ENCODE measurements around the gene TTLL12.

TTLL12 gene

DNA sequence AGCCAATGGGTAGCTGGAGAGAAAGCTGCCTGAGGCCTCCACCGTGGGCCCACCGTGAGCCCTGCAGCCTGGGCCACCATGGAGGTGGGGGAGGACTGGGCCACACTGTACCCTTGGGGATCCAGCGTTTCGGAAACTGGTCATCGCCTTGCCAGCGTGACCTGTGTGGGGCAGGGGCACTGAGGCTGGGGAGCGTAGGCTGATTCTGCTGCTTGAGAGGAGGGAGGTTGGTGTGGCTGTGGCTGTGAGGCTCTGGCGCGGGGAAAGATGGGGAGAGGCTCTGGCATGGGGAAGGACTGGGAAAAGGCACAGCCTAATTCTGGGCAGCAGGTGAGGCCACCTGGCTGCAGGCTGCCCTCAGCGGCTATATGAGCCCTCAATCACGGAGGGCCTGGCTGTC lies 12.6 kb upstream of the TTLL12 start:
- no peak for DNase-seq (ENCODE audit: low spot score)

DNA sequence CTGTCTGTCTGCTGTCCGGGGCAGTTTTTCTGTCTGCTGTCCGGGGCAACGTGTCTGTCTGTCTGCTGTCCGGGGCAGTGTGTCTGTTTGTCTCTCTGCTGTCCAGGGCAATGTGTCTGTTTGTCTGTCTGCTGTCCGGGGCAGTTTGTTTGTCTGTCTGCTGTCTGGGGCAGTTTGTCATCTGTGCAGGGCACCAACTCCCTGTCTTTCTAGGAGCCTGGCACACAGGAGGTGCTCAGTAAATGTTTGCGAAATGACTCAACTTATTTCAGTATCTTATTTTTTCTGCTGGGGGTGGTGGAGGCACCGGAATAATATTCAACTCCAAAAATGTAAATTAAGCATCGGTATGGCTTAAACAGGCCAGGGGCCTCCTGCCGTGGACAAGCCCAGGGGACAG lies 12.0 kb upstream of the TTLL12 start:
- no peak for DNase-seq (ENCODE audit: low spot score)

DNA sequence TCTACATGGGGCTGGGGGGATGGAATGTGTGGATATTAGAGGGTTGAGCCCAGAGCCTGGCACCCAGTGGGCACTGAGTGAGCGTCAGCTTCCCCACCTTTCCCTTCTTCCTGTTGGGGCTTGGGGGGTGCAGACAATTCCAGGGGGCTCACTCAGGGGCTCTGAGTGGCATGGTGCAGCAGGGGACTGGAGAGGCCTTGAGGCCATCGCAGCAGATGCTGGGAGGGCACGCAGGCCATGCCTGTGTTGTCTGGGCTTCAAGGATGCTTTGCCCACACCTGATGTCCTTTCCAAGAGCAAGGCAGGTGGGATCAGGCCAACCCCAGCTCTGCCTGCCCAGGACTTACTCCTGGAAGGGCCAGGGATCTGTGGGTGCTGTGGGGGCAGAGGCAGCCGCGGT lies 11.2 kb upstream of the TTLL12 start:
- DNase-seq (ENCODE audit: low spot score): no peak

DNA sequence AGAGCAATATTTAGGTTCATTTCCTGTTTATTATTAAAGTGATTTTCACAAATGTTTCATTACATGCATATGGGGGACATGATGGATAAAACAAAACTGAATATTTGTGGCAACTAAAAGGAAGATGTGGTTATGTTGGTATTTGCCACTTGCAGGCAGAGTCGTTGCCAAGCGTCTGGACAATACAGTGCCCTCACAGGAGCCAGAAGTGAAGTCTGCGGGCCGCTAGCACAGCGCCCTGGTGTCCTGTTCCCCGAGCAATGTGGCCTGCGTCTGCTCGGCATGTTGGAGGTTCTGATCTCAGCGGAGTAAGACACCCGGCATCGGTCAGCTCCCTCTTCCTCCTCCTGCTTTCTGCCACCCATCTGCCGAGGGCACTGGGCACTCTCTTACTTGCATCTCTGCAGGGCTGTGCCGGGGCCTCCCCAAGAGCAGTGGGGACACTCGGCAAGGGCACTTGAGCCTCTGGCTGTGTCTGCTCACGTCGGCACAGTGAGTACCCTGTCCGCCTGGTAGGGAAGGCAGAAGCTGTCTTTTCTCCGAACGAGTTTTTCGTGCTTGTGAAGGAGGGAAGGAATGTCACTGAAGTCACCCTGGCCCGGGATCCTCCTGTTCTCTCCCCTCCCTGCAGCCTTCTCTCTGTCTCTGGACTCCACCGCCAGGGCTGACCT lies 10.5 kb upstream of the TTLL12 start:
- no peak for DNase-seq (ENCODE audit: low spot score)

DNA sequence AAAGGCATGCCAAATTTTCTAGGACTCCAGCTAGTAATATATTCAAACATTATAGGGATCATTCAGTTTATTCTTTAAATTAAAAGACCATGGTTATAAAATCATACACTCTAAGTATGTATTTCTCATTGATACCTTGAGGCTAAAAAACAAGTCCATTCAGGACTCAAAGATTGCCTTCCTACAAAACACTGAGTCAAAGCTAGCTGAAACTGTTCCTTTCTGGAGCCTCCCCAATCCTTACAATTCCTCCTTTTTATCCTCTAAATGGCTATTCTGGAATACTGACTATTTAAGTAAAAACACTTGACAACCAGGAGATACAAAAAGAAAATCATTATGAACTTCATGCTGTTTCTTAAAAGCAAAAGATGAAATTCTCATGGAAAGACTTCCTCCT lies 4.9 kb upstream of the TTLL12 start:
- no peak for DNase-seq (ENCODE audit: low spot score)

DNA sequence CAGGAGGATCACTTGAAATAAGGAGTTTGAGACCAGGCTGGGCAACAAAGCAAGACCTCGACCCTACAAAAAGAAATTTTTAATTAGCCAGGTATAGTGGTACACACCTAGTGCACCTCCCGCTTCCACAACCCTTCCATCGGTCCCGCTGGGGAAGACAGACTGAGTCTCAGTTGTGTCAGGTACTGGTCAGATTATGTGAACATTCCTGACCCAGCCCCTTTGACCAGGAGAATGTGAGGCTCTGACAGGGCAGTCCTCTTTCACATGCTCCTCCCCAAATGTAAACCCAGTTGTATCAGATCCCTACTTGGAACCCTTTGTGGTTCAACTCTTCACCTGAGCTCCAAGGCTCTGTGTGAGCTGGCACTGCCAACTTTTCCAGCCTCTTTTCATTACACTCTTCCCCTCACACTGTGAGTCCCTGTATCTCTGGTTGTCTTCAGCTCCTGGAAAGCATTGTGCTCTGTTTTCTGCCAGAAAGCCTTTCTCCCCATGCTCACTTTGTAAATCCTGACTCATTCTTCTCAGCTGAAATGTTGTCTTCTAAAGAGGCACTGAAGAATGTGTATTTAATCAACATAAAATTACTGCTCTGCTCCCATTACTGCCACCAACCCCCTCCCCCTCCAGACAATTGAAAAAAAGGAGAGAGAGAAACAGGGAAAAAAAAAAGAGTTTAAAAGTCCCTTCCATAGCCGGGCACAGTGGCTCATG lies 2.1 kb upstream of the TTLL12 start:
- no peak for DNase-seq (ENCODE audit: low spot score)

DNA sequence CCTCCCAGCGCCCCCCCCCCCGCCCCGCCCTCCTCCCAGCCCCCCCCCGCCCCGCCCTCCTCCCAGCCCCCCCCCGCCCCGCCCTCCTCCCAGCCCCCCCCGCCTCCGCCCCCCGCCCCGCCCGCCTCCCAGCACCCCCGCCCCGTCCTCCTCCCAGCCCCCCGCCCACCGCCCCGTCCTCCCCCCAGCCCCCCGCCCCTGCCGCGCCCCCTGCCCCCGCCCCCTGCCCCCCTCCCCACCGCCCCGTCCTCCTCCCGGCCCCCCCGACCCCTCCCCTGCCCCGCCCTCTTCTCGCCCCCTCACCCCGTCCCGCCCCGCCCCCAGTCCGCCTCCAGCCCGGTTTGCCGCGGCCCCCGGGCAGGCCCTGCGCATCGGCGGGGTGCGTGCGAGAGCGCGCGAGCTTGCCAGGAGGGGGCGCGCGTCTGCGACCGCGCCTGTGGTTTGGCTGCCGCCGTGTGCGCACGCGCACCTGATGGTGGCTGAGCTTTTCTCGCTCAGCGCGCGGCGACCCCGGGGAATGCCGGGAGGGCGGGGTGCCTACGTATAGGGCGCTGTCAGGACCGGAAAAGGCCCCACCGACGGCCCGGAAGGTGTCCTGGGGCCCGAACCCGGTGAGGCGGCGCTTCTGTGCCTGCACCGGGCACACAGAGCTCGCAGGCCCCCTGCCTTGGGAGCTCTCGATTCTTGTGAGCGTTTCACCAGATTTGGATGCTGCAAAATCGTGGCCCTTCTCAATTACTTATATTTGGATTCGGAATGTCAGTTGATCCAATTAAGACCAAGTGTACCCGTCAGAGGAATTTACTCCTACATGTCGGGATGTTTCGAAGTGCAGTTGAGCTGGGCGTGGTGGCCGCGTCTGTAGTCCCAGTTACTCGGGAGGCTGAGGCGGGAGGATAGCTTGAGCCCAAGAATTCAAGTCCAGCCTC lies 501 bp upstream of the TTLL12 start:
- DNase-seq (ENCODE audit: low spot score): peak; percentile 94

DNA sequence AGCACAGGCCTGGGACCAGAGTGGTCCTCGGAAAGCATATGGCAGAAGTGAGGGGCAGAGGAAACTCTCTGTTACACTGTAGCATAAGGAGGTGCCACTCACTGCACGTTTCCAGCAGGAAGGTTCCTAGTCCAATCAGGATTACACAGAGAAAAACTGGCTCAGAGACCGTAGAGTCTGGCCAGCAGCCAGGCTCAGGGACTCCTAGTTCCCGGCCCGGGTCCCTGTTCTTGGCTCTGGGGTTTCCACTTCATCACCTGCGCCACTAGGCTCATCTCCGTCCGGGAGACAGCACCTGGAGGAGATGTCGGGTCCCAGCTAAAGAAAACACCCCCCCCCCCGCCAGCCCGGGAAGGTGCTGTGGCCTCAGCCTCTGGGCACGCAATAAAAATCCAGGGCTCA lies 1.1 kb downstream of the TTLL12 start:
- peak; percentile 21 for DNase-seq (ENCODE audit: low spot score)

DNA sequence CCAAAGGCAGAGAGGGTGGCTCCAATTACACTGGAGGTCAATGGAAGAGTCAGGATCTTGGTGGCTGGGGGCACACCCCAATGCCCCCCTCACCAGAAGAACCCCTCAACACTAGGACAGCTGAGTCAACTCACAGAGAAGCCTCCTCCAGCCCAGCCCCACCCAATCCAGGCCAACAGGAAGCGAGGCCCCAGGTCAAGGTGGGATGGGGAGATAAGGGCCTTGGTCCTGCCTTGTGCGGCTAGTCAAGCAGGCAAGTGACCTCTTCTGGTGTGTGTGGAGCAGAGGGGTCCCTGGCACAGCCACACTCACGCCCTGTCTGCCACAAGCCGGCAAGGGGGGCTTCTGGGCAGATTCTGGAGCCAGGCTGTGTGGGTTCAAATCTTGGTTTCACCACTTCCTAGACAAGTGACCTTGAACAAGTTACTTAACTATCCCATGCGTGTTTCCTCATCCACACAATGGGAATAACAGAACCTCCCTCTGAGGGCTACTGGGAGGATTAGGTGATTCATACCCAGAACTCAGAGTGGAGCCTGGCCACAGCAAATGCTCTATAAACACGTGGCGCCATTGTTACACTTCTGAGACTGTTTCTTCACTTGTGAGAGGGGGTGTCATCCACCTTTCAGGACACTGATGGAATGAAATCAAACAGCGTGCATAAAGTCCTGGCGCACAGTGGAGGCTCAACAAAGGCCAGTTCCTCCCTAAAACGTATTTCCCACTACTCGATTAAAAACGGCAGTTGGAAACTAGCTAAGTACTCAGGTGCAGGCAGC lies 3.2 kb downstream of the TTLL12 start:
- DNase-seq (ENCODE audit: low spot score): no peak

DNA sequence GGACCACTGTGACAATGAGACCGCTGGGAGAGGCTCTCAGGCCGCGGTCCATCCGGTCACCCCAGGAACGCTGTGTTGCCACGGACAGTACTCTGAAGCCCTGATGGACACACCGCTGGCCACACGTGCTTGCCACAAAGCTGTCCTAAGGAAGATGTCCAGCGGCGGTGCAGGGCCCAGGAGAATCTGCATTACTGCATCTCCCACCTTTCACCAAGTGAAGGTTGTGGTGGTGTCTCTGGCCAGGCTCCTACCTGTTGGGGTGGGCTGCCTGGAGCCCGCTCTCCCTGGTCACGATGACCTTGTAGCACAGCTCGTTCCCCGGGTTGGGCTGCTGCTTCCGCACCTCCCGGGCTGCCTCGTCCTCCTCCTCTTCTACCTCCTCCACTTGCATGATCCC lies 4.2 kb downstream of the TTLL12 start:
- DNase-seq (ENCODE audit: low spot score): no peak

DNA sequence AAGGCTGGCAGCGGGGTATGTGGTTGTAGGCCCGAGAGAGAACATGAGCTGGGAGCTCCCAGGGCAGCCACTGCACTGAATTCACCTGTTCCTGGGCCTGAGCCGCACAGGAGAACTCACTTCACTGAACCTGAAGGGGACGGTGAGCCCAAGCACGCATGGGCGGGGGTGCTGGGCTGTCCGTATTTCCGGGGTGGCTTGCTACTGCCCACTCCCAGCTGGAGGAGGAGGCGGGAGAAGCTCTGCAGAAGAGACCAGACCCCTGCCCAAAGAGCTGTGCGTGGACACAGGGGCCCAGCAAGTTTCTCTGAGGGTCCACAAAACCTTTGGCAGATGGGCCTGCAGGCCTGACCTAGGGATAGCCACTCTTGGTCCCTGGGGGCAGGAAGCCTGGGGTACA lies 4.8 kb downstream of the TTLL12 start:
- DNase-seq (ENCODE audit: low spot score): no peak

DNA sequence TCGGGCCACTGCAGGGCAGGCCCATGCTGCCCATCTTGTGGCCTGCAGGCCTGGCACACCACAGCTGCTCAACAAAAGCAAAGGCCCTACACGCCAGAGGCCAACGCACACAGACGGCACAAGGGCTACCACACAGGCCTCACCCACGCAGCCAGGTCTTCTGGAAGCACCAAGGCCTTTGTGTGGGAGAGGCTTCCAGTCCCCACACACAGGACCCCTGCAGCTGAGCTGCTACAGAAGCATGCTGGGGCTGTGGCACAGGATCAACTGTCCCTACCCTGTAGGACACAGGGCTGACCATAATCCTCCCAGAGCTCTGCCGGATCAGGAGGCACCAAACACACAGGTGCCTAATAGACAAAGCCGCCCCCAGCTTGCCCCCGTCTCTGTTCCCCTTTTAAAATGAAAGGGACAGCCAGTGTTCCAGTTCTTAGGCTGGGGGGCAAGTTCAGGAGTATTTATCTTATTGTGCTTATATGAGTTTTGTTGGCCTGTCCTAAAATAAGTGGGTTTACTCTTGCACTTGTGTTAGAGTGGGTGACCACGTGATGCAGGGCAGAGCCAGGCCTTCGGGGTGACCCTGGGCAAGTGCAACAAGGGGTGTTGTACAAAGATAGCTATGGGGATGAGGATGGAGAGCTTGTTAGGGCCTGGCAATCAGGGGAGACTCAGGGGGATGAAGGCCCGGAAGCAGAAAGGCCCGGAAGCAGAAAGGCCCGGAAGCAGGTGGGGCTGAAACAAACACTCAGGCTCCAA lies 5.4 kb downstream of the TTLL12 start:
- DNase-seq (ENCODE audit: low spot score): no peak

DNA sequence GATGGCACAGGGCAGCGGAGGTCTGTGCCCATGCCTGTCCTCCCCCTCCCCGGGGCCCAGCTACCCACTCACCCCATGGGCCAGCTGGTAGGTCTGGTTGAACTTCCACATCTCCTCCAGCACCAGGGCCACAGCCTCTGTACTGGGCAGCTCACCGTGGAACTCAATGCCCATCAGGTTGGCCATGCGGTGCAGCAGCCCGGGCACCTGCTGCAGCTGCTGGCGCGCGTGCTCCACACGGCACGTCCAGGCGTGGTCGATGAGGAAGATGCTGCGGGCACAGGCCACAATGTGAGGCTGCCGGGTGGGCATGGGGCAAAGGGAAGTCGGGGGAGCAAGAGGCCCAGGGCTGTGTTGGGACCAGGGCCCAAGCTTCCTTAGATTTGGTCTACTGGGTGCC lies 6.3 kb downstream of the TTLL12 start:
- no peak for DNase-seq (ENCODE audit: low spot score)

DNA sequence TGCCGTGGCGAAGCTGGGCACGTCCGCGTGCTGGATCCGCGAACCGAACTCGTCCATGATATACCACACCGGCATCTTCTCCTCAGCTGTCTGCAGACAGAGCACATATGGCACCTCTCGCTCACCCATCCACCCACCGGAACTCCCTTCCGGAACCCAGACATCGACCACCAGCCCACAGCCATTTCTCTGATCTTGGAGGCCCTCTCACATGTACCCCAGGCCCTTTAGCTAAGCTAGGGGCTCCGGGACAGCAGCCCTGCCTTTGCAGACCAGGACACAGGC lies 7.1 kb downstream of the TTLL12 start:
- DNase-seq (ENCODE audit: low spot score): no peak

DNA sequence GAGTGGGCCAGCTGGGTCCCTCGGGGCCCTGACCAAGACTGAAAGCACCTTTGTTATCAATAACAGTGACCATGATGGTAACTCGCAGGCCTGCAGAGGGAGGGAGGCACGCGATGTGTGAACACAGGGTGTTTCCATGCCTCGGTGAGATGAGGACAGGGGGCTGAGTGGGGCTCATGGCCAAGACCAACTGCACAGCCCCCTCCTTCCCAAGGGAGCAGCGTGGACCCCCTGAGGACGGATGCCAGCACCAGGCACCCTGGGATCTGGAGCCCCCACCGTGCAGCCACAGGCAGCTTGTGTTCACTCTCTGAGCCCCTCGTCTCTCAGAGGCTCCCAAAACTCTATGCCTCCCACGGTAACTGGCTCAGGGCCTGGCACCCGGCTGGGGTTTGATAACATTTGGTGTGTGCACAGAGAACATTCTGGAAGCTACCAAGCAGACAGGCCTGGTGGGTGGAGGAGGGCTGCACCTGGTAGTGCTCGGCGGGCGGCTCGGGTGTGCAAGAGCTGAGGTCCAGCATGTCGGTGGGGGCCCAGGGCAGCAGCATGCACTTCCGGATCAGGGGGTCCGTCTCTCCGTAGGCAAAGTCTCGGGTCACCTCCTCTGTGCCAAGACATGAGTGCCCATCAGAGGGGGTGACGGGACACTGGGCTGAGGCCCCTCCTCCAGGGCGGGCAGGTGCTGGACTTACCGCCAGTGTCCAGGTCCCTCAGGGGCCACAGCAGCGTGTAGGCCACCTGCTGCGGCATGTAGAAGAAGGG lies 7.6 kb downstream of the TTLL12 start:
- no peak for DNase-seq (ENCODE audit: low spot score)

DNA sequence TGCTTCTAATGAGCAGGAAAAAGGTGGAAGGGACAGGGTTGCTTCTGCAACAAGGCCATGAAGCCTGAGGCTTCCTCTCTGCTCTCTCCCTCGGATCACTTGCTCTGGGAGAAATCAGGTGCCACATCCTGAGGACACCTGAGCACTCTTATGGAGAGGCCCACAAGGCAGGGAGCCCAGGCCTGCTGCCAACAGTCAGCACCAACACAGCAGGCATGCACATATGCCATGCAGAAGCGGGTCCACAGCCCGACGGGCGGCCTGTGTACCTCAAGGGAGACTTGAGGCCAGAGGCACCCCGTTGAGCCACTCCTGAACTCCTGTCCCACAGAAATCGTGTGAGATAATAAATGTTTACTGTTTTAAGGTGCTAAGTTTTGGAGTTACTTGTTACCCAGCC lies 9.5 kb downstream of the TTLL12 start:
- DNase-seq (ENCODE audit: low spot score): no peak

DNA sequence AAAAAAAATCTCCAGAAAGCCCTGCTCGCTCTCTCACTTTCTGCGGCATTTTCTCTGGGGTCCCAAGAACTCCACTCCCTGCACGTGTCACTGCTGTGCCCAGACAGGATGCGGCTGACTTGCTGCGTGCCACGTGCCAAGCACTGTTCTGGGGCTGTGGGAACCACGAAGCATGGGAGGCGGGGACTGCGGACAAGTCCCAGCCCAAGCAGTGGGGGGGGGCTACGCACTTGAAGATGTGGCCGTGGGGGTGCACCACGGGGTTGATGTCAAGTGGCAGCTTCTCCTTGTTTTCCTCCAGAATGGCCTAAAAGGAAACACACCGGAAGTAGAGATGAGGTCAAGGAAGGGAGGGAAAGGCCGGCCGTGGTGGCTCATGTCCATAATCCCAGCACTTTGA lies 10.8 kb downstream of the TTLL12 start:
- DNase-seq (ENCODE audit: low spot score): no peak

DNA sequence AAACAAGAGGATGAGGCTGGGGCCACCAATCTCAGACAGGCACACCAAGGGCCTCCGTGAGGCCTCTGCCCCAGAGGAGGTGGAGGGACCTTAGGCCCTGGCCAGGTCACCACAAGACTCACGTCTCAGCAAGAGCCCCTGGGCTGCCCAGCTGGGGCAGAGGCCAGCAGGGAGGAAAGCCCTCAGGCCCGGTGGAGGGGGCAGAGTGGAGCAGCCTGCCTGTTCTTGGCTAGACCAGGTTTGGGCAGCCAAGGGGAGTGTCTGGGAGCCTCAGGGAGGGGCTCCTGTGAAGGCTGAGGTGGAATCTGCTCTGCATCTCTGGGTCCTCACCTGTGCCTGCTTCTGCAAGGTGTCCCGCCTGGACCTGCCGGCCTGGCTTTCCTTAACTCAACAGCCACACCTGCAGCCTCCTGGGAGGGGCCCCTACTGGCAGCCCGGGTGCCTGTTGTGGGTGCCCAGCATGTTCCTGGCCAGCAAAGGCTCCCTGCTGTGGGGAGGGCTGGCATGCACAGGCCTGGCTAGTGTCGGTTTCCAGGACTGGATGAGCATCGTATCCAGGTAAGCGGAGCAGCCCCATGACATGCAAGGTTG lies 11.9 kb downstream of the TTLL12 start:
- DNase-seq (ENCODE audit: low spot score): no peak

DNA sequence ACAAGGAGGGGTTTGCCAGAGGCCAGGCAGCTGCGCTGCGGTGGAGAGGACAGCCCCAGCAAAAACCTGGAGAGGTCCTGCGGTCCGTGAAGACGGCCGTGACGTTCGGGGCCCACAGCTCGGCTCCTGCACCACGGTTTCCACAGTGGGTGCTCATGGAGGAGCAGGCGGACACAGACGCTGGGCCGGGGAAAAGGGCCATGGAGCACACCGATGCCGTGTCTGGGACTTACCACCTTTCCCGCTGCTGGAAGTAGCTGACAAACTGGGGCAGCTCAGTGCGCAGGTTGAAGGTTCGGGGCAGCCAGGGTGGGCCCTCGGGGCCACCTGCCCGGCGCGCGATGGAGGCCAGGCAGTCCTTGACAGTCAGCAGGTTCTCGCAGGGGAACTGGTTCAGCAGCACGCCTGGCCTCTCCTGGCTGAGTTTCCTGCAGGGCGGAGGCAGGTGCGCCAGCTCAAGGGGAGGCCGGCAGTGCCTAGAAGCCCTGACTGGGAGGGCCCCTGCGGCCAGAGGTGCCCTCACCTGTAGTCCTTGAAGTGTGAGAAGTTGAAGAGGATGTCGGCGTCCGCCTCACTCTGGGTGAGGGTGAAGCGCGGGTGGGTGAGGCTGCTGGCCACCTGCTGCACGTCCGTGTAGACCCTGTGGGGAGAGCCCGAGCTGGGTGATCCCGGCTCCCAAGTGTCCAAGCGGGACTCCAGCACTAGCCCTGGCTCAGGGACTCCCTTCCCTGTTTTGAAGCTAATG lies 12.8 kb downstream of the TTLL12 start:
- DNase-seq (ENCODE audit: low spot score): no peak

DNA sequence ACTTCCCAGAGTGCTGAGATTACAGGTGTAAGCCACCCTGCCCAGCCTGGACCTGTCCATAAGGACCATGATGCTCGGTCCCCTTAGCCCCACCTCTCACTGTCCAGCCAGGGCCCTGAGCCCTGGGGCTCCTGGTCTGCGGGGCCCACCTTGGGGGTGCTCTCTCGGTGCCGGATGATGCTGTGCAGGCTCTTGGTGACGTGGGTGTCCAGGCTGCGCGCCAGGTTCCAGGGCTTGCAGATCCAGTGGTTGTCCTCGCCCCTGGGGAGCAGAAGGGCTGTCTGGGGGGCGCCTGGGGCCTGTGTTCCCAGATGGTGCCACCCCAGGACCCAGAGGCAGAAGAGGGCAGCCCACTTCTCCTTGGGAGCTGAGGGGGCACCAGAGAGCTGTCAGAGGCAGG lies 13.4 kb downstream of the TTLL12 start:
- no peak for DNase-seq (ENCODE audit: low spot score)

Measured in putamen (tissue), 1 donor.